Panc1 (cell line): ENCODE data around the gene SLC11A1. TPM values are rescaled to one million over a fixed set of nuclear protein-coding genes. Genes with fewer than 3 reads are reported as not detected.

Experiments
- ATAC-seq: fragments of 200-7000 bp; cut with Tn5 transposase; 2 replicates; pipeline ENCODE4 v1.9.1; 2020; ENCODE audit warnings: mild to moderate bottlenecking, moderate library complexity
- BruUV-seq: library from RNA; stranded (reverse); fragments of 400-500 nt; replicated peaks from 2 replicates; lab custom pipeline; 2021; lab: Mats Ljungman, UMichigan
- CTCF ChIA-PET: fragments of 300-600 bp; sonication (Branson Sonifier 250); formaldehyde crosslinking; loops from one replicate; lab custom pipeline; 2022; ENCODE audit warnings: antibody characterized with exemption; lab: Charles Lee
- POLR2A ChIA-PET: fragments of 300-600 bp; sonication (Branson Sonifier 250); formaldehyde crosslinking; loops from one replicate; lab custom pipeline; 2022; ENCODE audit warnings: antibody characterized with exemption; lab: Charles Lee
- DNase-seq: peaks from one replicate; pipeline ENCODE4 v3.0.0-alpha.2; 2010; ENCODE audit warnings: low read depth, low spot score
- H3K27ac ChIP-seq: 2 replicates; pipeline ENCODE4 v1.5.1; 2011; ENCODE audit warnings: mild to moderate bottlenecking, low read length, inconsistent platforms
- H3K27me3 ChIP-seq: fragments of 200-500 bp; sonication (Bioruptor generic); 2 replicates; pipeline ENCODE4 v1.6.0; 2014; ENCODE audit warnings: low read length, inconsistent platforms; ENCODE audit not compliant: control insufficient read depth, insufficient read depth
- H3K36me3 ChIP-seq: fragments of 200-500 bp; sonication (Bioruptor generic); 2 replicates; pipeline ENCODE4 v1.5.1; 2014; ENCODE audit warnings: inconsistent platforms, mild to moderate bottlenecking, low read length, moderate library complexity; ENCODE audit not compliant: control insufficient read depth, insufficient read depth
- H3K4me1 ChIP-seq: 2 replicates; pipeline ENCODE4 v1.5.1; 2011; ENCODE audit warnings: inconsistent platforms, mild to moderate bottlenecking, low read length, moderate library complexity; ENCODE audit not compliant: control insufficient read depth, insufficient read depth
- H3K4me3 ChIP-seq, 2 experiments: 2 replicates each; pipeline ENCODE4 v1.5.1; 2011 to 2012; ENCODE audit warnings: low read depth in 2 of 2, low read length in 2 of 2, mild to moderate bottlenecking in 2 of 2, inconsistent platforms in 1 of 2, moderate library complexity in 1 of 2
- H3K9me3 ChIP-seq: fragments of 200-500 bp; sonication (Bioruptor generic); 2 replicates; pipeline ENCODE4 v1.5.1; 2014; ENCODE audit warnings: low read depth, mild to moderate bottlenecking, inconsistent platforms, low read length, moderate library complexity; ENCODE audit not compliant: control insufficient read depth, insufficient read depth
- POLR2AphosphoS5 ChIP-seq: IDR thresholded peaks from 2 replicates; pipeline ENCODE4 v1.6.1; 2012; ENCODE audit warnings: mild to moderate bottlenecking, low read depth, low read length, moderate library complexity
- REST ChIP-seq, 2 experiments: IDR thresholded peaks; 2 replicates each; pipeline ENCODE4 v1.6.1; 2011 to 2012; ENCODE audit warnings: low read depth in 2 of 2, control low read depth in 1 of 2, low read length in 1 of 2, mild to moderate bottlenecking in 1 of 2, moderate library complexity in 1 of 2; ENCODE audit not compliant: insufficient read depth in 1 of 2
- SIN3A ChIP-seq: IDR thresholded peaks from 2 replicates; pipeline ENCODE4 v1.6.1; 2012; ENCODE audit warnings: low read depth, mild to moderate bottlenecking, low read length, moderate library complexity, borderline replicate concordance; ENCODE audit not compliant: insufficient read depth
- TCF7L2 ChIP-seq: IDR thresholded peaks from 2 replicates; pipeline ENCODE4 v1.6.1; 2011; ENCODE audit warnings: mild to moderate bottlenecking, low read depth, low read length, inconsistent platforms
- in situ Hi-C: cut with HindIII; loops from 2 replicates; pipeline ENCODE4 v1.10.0; 2016; ENCODE audit warnings: low sequenced_read_pairs, low pct_unique_long_range_greater_than_20kb
- intact Hi-C: fragments of 100-400 bp; cut with micrococcal nuclease; formaldehyde crosslinking; loops from one replicate; pipeline ENCODE4 v1.10.0; 2022; ENCODE audit not compliant: unreplicated experiment
- total RNA-seq: library from RNA; stranded (reverse); gene quantifications from one replicate; pipeline ENCODE4 v1.2.1, GENCODE V29; 2021; ENCODE audit not compliant: unreplicated experiment
- TF ChIP-seq, protein P1 (sequence below): fragments of 450-650 bp; IDR thresholded peaks from 2 replicates; pipeline ENCODE4 v1.5.1; 2017; ENCODE audit warnings: mild to moderate bottlenecking

SLC11A1 gene
- total RNA-seq, 1 experiment from 2014 or later: 0.31 TPM

DNA sequence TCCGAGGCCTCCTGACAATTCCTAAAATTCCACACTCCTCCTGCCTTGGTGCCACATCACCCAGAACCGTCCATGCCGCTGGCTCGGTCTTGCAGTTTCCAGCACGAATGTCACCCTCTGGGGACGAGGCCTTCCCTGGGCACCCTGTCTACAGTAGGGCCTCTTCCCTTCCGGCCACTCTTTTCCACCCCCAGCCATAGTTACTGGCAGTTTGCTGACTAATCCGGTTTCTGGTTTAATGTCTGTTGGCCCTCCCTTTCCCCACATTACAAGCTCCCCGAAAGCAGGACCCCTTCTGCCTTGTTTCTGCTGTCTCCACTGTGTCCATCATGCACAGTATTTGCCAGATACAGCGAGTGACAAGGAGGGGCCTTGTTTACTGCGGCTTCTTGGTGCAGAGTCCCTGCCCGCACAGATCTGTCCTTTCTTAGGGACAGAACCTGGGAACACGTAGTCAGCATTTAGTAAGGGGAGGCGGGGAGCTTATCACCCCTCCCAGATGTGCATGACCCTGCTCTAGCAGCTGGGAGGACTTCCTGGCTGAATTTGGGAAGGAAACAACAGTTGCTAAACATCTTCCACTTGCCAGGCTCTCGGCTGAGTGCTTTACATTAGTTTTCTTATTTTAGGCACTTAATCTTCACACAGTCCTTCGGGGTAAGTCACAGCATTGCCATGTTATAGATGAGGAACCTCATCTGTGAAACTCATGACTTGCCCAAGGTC is 49.0 kb upstream of the SLC11A1 start:
- H3K4me1 ChIP-seq: no peaks in the 10 kb centered on the region
- intact Hi-C loops: no loop called here
- H3K4me3 ChIP-seq: no peak overlapping the region
- BruUV-seq: no TSS peak
- no peaks in the 10 kb centered on the region for H3K9me3 ChIP-seq
- ChIA-PET POLR2A (interaction anchor here (0.5 kb wide), 1 partner anchor 152 kb away, joined by 7 read pairs; no protein-coding TSS in a partner anchor), CTCF (no interaction called here)
- H3K36me3 ChIP-seq: no peaks in the 10 kb centered on the region
- no peaks in the 10 kb centered on the region for H3K27me3 ChIP-seq
- in situ Hi-C loops: no loop called here
- no peak for TF ChIP-seq SIN3A
- TF ChIP-seq REST (IDR thresholded peaks at IDR 0.05; ENCODE audit: insufficient read depth in 1 of 2, low read depth in 2 of 2, low read length in 1 of 2): no peak
- TF ChIP-seq, protein P1, sequence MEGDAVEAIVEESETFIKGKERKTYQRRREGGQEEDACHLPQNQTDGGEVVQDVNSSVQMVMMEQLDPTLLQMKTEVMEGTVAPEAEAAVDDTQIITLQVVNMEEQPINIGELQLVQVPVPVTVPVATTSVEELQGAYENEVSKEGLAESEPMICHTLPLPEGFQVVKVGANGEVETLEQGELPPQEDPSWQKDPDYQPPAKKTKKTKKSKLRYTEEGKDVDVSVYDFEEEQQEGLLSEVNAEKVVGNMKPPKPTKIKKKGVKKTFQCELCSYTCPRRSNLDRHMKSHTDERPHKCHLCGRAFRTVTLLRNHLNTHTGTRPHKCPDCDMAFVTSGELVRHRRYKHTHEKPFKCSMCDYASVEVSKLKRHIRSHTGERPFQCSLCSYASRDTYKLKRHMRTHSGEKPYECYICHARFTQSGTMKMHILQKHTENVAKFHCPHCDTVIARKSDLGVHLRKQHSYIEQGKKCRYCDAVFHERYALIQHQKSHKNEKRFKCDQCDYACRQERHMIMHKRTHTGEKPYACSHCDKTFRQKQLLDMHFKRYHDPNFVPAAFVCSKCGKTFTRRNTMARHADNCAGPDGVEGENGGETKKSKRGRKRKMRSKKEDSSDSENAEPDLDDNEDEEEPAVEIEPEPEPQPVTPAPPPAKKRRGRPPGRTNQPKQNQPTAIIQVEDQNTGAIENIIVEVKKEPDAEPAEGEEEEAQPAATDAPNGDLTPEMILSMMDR: no peak
- no peak for TF ChIP-seq TCF7L2
- TF ChIP-seq POLR2AphosphoS5: no peak
- ATAC-seq: no peak
- DNase-seq: no peak
- no peak overlapping the region for H3K27ac ChIP-seq

DNA sequence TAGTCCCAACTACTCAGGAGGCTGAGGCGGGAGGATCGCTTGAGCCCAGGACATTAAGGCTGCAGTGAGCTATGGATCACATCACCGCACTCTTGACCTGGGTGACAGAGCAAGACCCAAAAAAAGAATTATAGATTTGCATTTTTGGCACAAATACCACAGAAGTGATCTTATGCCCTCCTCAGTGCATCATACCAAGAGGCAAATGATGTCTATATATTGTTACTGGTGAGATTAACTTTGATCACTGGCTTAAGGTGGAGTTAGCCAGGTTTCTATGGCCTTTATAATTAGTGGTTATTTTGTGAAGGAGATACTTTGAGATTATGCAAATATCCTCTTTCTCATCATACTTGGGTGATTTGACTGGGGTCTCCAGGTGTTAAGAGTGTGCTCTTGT is 47.5 kb upstream of the SLC11A1 start:
- ATAC-seq (no peak), DNase-seq (no peak)
- Histone ChIP-seq H3K9me3 (no peaks in the 10 kb centered on the region), H3K4me3 (no peak overlapping the region), H3K36me3 (no peaks in the 10 kb centered on the region), H3K27ac (no peak overlapping the region), H3K4me1 (no peaks in the 10 kb centered on the region), H3K27me3 (no peaks in the 10 kb centered on the region)
- intact Hi-C loops (no loop called here), in situ Hi-C loops (no loop called here)
- BruUV-seq: no TSS peak
- no peak for TF ChIP-seq TCF7L2
- TF ChIP-seq SIN3A: no peak
- TF ChIP-seq, protein P1: no peak
- TF ChIP-seq POLR2AphosphoS5: no peak
- no peak for TF ChIP-seq REST (IDR thresholded peaks at IDR 0.05; ENCODE audit: insufficient read depth in 1 of 2, low read depth in 2 of 2, low read length in 1 of 2)
- POLR2A ChIA-PET: no interaction called here
- CTCF ChIA-PET: no interaction called here
